GM19468 (cell line): ENCODE results near the gene ZDHHC15.
"Not testable (repeated sequence)": the region's sequence is repeated elsewhere in the genome, so short reads cannot be mapped to it uniquely, and the experiment has no call there.

ENCODE experiments used
- ATAC-seq: cut with Tn5 transposase; IDR thresholded peaks from one replicate; pipeline ENCODE4 v1.9.1; 2021; ENCODE audit warnings: mild to moderate bottlenecking, moderate library complexity, moderate number of reproducible peaks; ENCODE audit not compliant: unreplicated experiment; ENCODE audit errors: extremely low read depth

The ZDHHC15 gene

DNA sequence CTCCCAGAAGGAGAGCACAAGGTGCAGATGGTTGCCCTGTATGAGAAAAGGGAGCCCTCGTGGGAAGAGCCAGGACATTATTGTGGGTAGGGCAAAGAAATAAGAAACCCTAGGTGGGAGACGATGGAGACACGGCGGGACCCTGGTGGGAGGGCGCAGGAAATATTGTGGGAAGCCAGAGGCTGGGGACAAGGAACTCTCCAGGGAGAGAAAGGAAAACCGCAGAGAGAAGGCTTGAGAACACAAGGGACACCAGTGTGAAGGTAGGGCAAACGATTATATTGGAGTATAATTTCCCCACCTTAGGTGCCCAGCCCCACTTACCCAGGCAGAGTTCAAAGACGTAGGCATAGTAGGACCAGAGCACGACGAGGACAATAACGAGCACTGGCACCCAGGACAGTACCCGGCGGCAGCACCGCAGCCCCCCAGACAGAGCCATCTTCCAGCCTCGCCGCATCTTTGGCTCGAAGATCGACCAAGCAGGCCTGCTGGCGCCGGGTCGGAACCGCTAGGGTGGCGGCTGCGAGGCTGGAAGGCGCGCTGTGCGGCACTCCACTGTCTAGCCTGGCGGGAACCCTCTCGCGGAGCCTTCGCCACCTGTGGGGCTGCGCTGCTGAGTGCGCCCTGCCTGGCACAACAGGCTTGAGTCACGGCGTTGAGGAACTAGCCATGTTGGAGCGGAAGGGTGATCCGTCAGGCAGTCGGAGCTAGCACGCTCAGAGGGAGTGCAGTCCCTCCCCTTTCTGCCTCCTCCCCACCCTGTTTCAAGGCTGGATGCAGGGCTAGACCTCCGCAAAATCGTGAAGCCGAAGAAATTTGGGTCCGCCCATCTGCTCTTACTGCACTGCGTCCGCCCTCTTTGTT, at the start of gene ZDHHC15:
Gene ZDHHC15 (minus strand): TSS at position 473 of the 867 bp plus-strand sequence. CDS start 13 bp downstream, at position 460.
- no peak for ATAC-seq

DNA sequence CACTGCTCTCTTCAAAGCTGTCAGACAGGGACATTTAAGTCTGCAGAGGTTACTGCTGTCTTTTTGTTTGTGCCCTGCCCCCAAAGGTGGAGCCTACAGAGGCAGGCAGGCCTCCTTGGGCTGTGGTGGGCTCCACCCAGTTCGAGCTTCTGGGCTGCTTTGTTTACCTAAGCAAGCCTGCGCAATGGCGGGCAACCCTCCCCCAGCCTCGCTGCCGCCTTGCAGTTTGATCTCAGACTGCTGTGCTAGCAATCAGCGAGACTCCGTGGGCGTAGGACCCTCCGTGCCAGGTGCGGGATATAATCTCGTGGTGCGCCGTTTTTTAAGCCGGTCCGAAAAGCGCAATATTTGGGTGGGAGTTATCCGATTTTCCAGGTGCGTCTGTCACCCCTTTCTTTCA, 37.7 kb upstream of the ZDHHC15 start:
- not testable (repeated sequence) for ATAC-seq

GRCh38 chrX:75547783-75548182, 24.9 kb upstream of the ZDHHC15 start:
- no peak for ATAC-seq

GRCh38 chrX:75546724-75547511, 24.1 kb upstream of the ZDHHC15 start:
- ATAC-seq: no peak

DNA sequence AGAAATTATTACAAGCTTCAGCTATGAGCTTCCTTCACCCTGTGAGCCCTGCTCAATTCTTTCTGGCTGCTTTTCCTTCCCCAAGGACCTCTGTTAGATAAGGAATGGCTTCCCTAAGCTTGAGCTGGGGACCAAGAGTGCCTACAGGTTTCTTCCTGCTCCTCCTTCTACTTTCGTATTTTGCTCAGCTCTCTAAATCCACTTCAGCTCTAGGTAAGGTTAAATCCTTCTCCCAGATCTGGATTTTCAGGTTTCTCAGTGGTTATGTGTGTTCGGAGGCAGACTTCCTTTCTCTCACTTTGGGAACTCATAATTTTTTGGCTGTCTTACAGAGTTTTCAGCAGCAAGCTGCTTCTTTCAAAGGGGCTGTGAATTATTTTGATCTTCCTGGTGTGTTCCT, 21.9 kb upstream of the ZDHHC15 start:
- ATAC-seq: no peak

GRCh38 chrX:75483933-75484332, 38.9 kb downstream of the ZDHHC15 start:
- ATAC-seq: no peak

GRCh38 chrX:75461780-75462179, 61.1 kb downstream of the ZDHHC15 start:
- ATAC-seq: not testable (repeated sequence)

GRCh38 chrX:75421688-75422230, 101.1 kb downstream of the ZDHHC15 start:
- no peak for ATAC-seq

- ATAC-seq: not testable (repeated sequence)
Measured at GRCh38 chrX:75407153-75407552, 115.7 kb downstream of the ZDHHC15 start.

DNA sequence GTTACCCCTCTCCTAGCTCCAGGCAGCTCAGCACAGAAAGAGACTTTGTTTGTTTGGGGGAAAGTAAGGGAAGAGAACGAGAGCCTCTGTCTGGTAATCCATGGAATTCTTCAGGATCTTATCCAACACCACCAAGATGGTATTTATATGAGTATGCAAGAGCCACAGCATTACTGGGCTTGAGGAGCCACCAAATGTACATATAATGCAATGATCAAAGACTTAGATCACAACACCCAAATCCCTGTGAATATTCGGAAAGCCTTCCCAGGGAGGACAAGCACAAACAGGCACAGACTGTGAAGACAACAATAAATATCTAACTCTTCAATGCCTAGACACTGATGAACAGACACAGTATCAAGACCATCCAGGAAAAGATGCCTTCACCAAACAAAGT, 132.4 kb downstream of the ZDHHC15 start:
- no peak for ATAC-seq

- no peak for ATAC-seq
Measured at GRCh38 chrX:75369721-75370120, 153.1 kb downstream of the ZDHHC15 start.

DNA sequence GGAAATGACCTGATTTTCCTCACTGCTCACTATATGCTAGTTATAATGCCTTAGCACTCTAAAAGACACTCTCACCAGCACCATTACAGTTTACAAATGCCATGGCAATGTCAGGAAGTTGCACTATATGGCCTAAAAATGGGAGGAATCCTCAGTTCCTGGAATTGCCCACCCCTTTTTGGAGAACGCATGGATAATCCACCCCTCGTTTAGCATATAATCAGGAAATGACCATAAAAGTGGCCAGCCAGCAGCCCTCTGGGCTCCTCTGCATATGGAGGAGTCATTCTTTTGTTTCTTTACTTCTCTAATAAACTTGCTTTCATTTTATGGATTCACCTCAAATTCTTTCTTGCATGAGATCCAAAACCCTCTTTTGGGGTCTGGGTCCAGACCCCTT, 156.0 kb downstream of the ZDHHC15 start:
- no peak for ATAC-seq

GRCh38 chrX:75365243-75365975, 157.4 kb downstream of the ZDHHC15 start:
- no peak for ATAC-seq

DNA sequence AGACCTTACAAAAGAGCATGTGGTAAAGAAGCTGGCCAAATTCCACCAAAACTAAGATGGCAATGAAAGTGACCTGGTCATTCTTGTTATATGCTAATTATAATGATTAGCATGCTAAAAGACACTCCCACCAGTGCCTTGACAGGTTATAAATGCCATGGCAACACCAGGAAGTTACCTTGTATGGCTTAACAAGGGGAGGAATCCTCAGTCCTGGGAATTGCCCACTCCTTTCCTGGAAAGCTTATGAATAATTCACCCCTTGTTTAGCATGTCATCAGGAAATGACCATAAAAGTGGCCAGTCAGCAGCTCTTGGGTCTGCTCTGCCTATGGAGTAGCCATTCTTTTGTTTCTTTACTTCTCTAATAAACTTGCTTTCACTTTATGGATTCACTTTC, 161.0 kb downstream of the ZDHHC15 start:
- no peak for ATAC-seq

DNA sequence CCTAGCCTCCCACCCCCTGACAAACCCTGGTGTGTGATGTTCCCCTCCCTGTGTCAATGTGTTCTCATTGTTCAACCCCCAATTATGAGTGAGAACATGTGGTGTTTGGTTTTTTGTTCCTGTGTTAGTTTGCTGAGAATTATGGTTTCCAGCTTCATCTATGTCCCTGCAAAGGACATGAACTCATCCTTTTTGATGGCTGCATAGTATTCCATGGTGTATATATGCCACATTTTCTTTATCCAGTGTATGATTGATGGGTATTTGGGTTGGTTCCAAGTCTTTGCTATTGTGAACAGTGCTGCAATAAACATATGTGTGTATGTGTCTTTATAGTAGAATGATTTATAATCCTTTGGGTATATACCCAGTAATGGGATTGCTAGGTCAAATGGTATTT, 174.2 kb downstream of the ZDHHC15 start:
- not testable (repeated sequence) for ATAC-seq

DNA sequence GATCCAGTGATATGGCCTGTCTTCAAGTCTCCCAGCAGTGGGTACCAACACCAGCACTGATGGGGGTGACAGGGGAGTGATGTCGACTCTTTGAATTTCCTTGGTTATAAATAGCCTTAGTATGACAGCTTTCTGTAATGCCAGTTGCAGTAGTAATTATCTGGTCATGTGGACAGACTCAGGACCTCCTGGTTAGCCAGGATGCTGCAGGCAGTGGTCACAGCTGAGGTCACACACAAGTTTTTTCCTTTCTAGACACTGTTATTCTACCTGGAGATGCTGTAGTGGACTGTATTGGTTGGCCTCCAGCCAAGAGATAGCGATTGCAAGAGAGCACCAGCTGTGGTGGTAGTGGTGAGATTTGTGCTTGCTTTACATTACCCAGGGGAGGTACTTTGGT, 185.3 kb downstream of the ZDHHC15 start:
- no peak for ATAC-seq

DNA sequence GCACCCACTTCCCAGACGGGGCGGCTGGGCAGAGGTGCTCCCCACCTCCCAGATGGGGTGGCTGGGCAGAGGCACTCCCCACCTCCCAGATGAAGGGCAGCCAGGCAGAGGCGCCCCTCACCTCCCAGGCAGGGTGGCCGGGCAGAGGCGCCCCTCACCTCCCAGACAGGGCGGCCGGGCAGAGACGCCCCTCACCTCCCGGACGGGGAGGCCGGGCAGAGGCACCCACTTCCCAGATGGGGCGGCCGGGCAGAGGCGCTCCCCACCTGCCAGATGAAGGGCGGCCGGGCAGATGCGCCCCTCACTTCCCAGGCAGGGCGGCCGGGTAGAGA, 187.7 kb downstream of the ZDHHC15 start:
- ATAC-seq: no peak

- not testable (repeated sequence) for ATAC-seq
Measured at GRCh38 chrX:75334407-75335126, 188.3 kb downstream of the ZDHHC15 start.

- no peak for ATAC-seq
Measured at GRCh38 chrX:75327607-75328006, 195.2 kb downstream of the ZDHHC15 start.
